WTC11 (cell line): ENCODE measurements around the gene PLIN4. TPM values are rescaled to one million over a fixed set of nuclear protein-coding genes. Genes with fewer than 3 reads are reported as not detected.

ENCODE experiments used
- ATAC-seq: fragments of 200-7000 bp; cut with Tn5 transposase; 2 replicates; pipeline ENCODE4 v1.10.0; 2021; ENCODE audit warnings: mild to moderate bottlenecking, moderate library complexity
- CTCF ChIA-PET: fragments of 300-600 bp; sonication (Branson Sonifier 250); formaldehyde crosslinking; loops from one replicate; lab custom pipeline; 2021; ENCODE audit warnings: antibody characterized with exemption; lab: Charles Lee
- POLR2A ChIA-PET: fragments of 350-600 bp; sonication (Branson Sonifier 250); formaldehyde crosslinking; loops from one replicate; lab custom pipeline; 2021; ENCODE audit warnings: antibody characterized with exemption; lab: Charles Lee
- DNase-seq: peaks from one replicate; pipeline ENCODE4 v3.0.0; 2021; ENCODE audit warnings: low spot score
- H3K27ac Mint-ChIP-seq: 2 replicates; pipeline ENCODE4 v1.8.0; 2021; ENCODE audit warnings: mixed read lengths
- H3K27me3 Mint-ChIP-seq: 2 replicates; pipeline ENCODE4 v1.8.0; 2021; ENCODE audit warnings: low read depth, mild to moderate bottlenecking, moderate library complexity, mixed read lengths
- H3K36me3 Mint-ChIP-seq: 2 replicates; pipeline ENCODE4 v1.8.0; 2021; ENCODE audit warnings: mixed read lengths
- H3K4me1 Mint-ChIP-seq: 2 replicates; pipeline ENCODE4 v1.8.0; 2022; ENCODE audit warnings: mixed read lengths
- H3K4me3 Mint-ChIP-seq: 2 replicates; pipeline ENCODE4 v1.8.0; 2021; ENCODE audit warnings: mild to moderate bottlenecking, moderate library complexity, mixed read lengths
- H3K9me3 Mint-ChIP-seq: 2 replicates; pipeline ENCODE4 v1.8.0; 2021; ENCODE audit warnings: mixed read lengths
- ESRRA ChIP-seq: sonication (generic); formaldehyde crosslinking; IDR thresholded peaks from 2 replicates; pipeline ENCODE4 v1.8.1; 2022; ENCODE audit warnings: mild to moderate bottlenecking, missing genetic modification reagents, borderline replicate concordance
- FOXK1 ChIP-seq: sonication (generic); formaldehyde crosslinking; IDR thresholded peaks from 2 replicates; pipeline ENCODE4 v1.8.0; 2022; ENCODE audit warnings: mild to moderate bottlenecking, moderate library complexity, missing genetic modification reagents
- JUN ChIP-seq: sonication (generic); formaldehyde crosslinking; IDR thresholded peaks from 2 replicates; pipeline ENCODE4 v1.8.0; 2023; ENCODE audit warnings: mild to moderate bottlenecking, missing genetic modification reagents
- NFATC4 ChIP-seq: fragments of 250-450 bp; sonication (Bioruptor Pico); IDR thresholded peaks from 2 replicates; pipeline ENCODE4 v1.9.0; 2021; ENCODE audit warnings: mild to moderate bottlenecking
- NFE2L1 ChIP-seq: sonication (generic); formaldehyde crosslinking; IDR thresholded peaks from 2 replicates; pipeline ENCODE4 v1.8.1; 2023; ENCODE audit warnings: missing genetic modification reagents
- NR1H2 ChIP-seq: sonication (generic); formaldehyde crosslinking; IDR thresholded peaks from 2 replicates; pipeline ENCODE4 v1.9.0; 2021; ENCODE audit warnings: mild to moderate bottlenecking, moderate library complexity, missing genetic modification reagents
- NR2C2 ChIP-seq: sonication (generic); formaldehyde crosslinking; IDR thresholded peaks from 2 replicates; pipeline ENCODE4 v1.8.0; 2022; ENCODE audit warnings: mild to moderate bottlenecking, missing genetic modification reagents
- NR3C1 ChIP-seq: sonication (generic); formaldehyde crosslinking; conservative IDR thresholded peaks from 2 replicates; pipeline ENCODE4 v1.8.1; 2023; ENCODE audit warnings: low read depth, mild to moderate bottlenecking, missing genetic modification reagents
- SMAD3 ChIP-seq: sonication (generic); formaldehyde crosslinking; IDR thresholded peaks from 2 replicates; pipeline ENCODE4 v1.8.0; 2022; ENCODE audit warnings: missing genetic modification reagents, mild to moderate bottlenecking, borderline replicate concordance
- SOX15 ChIP-seq: fragments of 250-450 bp; sonication (Bioruptor Pico); IDR thresholded peaks from 2 replicates; pipeline ENCODE4 v1.9.0; 2021; ENCODE audit warnings: mild to moderate bottlenecking
- SP1 ChIP-seq: sonication (generic); formaldehyde crosslinking; conservative IDR thresholded peaks from 2 replicates; pipeline ENCODE4 v1.8.1; 2022; ENCODE audit warnings: missing genetic modification reagents
- TEAD1 ChIP-seq: sonication (generic); formaldehyde crosslinking; IDR thresholded peaks from 2 replicates; pipeline ENCODE4 v1.8.0; 2022; ENCODE audit warnings: mild to moderate bottlenecking, missing genetic modification reagents
- TEAD4 ChIP-seq: sonication (generic); formaldehyde crosslinking; IDR thresholded peaks from 2 replicates; pipeline ENCODE4 v1.8.0; 2022; ENCODE audit warnings: mild to moderate bottlenecking, missing genetic modification reagents
- total RNA-seq: library from RNA; stranded (reverse); gene quantifications from 3 replicates; pipeline ENCODE4 v1.2.3, GENCODE V29; 2021
- TF ChIP-seq, protein P1 (sequence below): sonication (generic); formaldehyde crosslinking; IDR thresholded peaks from 2 replicates; pipeline ENCODE4 v1.8.0; 2022; ENCODE audit warnings: mild to moderate bottlenecking, missing genetic modification reagents
- TF ChIP-seq, protein P2 (sequence below): fragments of 250-450 bp; sonication (Bioruptor Pico); conservative IDR thresholded peaks from 2 replicates; pipeline ENCODE4 v1.9.0; 2021; ENCODE audit warnings: mild to moderate bottlenecking
- TF ChIP-seq, protein P3 (sequence below): fragments of 250-450 bp; sonication (Bioruptor Pico); IDR thresholded peaks from 2 replicates; pipeline ENCODE4 v1.9.0; 2021; ENCODE audit warnings: mild to moderate bottlenecking
- TF ChIP-seq, protein P4 (sequence below): sonication (generic); formaldehyde crosslinking; IDR thresholded peaks from 2 replicates; pipeline ENCODE4 v1.8.0; 2022; ENCODE audit warnings: missing genetic modification reagents

PLIN4 gene
- total RNA-seq, 1 experiment from 2014 or later = 0.35 TPM

DNA sequence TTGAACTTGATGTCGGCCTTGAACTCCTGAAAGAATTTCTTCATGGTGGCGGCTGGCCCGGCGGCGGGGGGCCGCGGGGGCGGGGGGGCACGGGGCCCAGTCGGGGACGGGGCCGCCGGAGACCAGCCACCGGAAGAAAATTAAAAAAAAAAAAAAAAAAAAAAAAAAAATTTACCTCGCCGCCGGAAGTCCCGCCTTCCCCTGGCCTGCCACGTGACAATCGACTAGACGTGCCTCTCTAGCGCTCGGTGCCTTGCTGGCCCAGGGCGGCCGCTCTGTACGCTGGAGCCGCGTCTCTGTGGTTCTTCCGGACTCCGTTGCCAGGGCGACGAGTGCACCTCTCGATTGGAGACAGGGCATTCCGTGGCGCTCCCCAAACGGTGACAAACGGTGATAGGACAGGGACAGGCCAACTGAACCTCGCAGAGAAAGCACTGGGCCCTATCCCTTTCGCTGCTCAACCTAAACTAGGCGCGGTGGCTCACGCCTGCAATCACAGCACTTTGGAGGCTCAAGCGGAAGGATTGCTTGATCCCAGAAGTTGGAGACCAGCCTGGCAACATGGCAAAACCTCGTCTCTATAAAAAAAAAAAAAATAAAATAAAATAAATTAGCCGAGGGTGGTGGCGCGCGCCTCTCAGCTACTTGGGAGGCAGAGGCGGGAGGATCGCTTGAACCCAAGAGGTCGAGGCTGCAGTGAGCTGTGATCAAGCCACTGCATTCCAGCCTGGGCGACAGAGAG, 60.5 kb downstream of the PLIN4 start, which contains the start of gene UBXN6 (continued):
- TF ChIP-seq NFATC4 (CRISPR knock-in tag) (no peak), TEAD1 (CRISPR knock-in tag) (peak; percentile 56; the same call in 1 of the 2 replicates), NR2C2 (CRISPR knock-in tag) (no peak)
- TF ChIP-seq, protein P1, sequence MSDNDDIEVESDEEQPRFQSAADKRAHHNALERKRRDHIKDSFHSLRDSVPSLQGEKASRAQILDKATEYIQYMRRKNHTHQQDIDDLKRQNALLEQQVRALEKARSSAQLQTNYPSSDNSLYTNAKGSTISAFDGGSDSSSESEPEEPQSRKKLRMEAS = peak; percentile 62; the same call in 1 of the 2 replicates
- TF ChIP-seq, protein P2, sequence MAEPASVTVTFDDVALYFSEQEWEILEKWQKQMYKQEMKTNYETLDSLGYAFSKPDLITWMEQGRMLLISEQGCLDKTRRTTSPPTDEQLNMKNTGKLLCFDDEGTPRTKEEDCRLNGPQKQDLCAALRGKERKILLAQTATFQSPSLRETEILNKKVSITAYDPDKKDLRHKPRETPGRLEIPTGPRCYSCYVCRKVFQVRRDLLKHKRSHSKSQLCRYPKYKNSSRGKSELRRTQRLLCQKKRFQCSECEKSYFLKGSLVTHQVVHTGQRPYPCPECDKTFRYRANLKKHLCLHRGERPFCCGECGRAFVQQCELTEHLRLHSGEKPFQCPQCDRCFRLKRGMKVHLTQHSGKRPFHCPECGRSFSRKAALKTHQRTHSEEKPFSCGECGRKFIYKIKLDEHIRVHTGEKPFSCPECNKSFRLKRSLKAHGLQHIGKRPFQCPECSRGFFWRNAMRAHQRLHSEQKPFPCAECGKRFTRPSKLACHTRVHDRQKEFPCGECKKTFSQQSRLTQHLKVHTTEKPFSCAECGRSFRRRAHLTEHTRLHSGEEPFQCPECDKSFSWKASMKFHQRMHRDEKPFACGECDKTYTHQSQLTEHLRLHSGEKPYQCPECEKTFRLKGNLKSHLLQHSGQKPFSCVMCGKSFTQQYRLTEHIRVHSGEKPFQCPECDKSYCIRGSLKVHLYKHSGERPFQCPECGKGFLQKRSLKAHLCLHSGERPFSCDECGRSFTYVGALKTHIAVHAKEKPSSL = no peak

DNA sequence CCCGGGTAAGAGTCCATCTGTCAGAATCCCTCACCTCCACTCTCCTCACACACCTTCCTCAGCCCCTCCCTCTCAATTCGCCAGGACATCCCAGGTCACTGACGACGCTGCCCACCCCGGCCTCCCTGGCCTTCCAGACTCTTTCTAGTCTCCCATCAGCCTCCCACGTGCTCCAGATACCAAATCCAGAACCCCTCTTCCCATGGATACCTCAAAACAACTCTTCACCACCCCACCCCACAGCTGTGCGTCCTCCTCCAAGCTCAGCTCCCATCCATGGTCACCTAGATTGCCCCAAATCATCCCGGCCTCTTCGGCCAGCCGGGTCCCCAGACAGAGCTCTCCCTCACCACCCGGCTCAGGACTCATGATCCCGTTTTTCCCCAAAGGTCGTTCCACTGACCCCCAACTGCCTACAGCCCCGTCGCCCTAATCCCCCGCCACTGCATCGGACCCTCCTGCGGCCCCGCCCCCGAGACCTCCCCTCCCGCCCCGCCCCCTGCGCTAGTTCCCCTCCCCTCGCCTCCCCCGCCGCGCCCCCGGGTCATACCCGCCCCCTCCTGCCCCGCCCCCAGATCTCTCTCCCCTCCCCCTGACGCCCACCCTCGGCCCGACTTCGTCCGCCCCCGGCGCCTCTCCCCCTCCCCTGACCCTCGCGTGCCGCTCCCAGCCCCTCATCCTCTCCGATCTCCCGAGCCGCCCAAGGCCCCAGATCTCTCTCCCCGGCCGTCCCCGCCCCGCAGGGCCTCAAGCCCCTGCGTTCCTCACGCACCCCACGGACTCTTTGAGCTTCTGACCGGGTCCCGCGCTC, 61.2 kb downstream of the PLIN4 start:
- TF ChIP-seq NR1H2 (CRISPR knock-in tag) (no peak), JUN (CRISPR knock-in tag) (no peak), NR3C1 (CRISPR knock-in tag) (no peak), FOXK1 (no peak), NFE2L1 (CRISPR knock-in tag) (no peak), TEAD4 (CRISPR knock-in tag) (no peak), SP1 (CRISPR knock-in tag) (no peak; the same call in 1 of the 2 replicates), SOX15 (CRISPR knock-in tag) (no peak), NFATC4 (CRISPR knock-in tag) (no peak)
- TF ChIP-seq, protein P3, sequence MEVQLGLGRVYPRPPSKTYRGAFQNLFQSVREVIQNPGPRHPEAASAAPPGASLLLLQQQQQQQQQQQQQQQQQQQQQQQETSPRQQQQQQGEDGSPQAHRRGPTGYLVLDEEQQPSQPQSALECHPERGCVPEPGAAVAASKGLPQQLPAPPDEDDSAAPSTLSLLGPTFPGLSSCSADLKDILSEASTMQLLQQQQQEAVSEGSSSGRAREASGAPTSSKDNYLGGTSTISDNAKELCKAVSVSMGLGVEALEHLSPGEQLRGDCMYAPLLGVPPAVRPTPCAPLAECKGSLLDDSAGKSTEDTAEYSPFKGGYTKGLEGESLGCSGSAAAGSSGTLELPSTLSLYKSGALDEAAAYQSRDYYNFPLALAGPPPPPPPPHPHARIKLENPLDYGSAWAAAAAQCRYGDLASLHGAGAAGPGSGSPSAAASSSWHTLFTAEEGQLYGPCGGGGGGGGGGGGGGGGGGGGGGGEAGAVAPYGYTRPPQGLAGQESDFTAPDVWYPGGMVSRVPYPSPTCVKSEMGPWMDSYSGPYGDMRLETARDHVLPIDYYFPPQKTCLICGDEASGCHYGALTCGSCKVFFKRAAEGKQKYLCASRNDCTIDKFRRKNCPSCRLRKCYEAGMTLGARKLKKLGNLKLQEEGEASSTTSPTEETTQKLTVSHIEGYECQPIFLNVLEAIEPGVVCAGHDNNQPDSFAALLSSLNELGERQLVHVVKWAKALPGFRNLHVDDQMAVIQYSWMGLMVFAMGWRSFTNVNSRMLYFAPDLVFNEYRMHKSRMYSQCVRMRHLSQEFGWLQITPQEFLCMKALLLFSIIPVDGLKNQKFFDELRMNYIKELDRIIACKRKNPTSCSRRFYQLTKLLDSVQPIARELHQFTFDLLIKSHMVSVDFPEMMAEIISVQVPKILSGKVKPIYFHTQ (CRISPR knock-in tag) = no peak
- TF ChIP-seq, all 79 proteins: peak for 0
- ATAC-seq (peak; percentile 56), DNase-seq (peak; percentile 72)
- Mint-ChIP-seq H3K36me3 (no peaks in the 10 kb centered on the region), H3K27ac (peak overlapping the region; percentile 81), H3K4me1 (peaks cover 9% of the 10 kb centered on the region), H3K4me3 (peak overlapping the region; percentile 93), H3K9me3 (no peaks in the 10 kb centered on the region), H3K27me3 (peaks cover 10% of the 10 kb centered on the region; the same call in 1 of the 2 replicates)
- POLR2A ChIA-PET = interaction anchor here (1.4 kb wide), 1 partner anchor 17 kb away, joined by 3 read pairs; no protein-coding TSS in a partner anchor
- CTCF ChIA-PET = interaction anchor here (0.5 to 1.4 kb wide), 5 partner anchors 10 to 1356 kb away, joined by 3 to 6 read pairs (median 4); no protein-coding TSS in a partner anchor

DNA sequence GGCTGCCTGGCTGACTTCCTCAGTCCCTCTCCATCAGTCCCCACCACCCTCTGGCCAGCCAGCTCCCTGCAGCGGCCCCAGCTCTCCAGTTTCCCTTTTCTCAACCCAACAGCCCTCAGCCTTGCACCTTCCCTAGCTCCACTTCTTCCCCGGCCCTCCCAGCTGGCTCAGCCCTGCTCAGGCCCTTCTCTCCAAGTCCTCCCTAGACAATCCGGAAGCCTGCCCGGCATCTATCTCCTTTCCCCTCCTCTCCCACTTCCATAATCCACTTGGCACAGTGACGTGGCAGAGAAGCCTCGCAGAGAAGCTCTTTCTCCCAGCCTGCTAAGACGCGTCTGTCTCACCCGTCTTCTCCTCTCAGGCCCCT, 61.8 kb downstream of the PLIN4 start:
- ATAC-seq (no peak), DNase-seq (no peak)
- no peak for TF ChIP-seq ESRRA (CRISPR knock-in tag)
- TF ChIP-seq SMAD3 (CRISPR knock-in tag) = no peak
- TF ChIP-seq, protein P4, sequence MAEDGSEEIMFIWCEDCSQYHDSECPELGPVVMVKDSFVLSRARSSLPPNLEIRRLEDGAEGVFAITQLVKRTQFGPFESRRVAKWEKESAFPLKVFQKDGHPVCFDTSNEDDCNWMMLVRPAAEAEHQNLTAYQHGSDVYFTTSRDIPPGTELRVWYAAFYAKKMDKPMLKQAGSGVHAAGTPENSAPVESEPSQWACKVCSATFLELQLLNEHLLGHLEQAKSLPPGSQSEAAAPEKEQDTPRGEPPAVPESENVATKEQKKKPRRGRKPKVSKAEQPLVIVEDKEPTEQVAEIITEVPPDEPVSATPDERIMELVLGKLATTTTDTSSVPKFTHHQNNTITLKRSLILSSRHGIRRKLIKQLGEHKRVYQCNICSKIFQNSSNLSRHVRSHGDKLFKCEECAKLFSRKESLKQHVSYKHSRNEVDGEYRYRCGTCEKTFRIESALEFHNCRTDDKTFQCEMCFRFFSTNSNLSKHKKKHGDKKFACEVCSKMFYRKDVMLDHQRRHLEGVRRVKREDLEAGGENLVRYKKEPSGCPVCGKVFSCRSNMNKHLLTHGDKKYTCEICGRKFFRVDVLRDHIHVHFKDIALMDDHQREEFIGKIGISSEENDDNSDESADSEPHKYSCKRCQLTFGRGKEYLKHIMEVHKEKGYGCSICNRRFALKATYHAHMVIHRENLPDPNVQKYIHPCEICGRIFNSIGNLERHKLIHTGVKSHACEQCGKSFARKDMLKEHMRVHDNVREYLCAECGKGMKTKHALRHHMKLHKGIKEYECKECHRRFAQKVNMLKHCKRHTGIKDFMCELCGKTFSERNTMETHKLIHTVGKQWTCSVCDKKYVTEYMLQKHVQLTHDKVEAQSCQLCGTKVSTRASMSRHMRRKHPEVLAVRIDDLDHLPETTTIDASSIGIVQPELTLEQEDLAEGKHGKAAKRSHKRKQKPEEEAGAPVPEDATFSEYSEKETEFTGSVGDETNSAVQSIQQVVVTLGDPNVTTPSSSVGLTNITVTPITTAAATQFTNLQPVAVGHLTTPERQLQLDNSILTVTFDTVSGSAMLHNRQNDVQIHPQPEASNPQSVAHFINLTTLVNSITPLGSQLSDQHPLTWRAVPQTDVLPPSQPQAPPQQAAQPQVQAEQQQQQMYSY (CRISPR knock-in tag) = no peak
- no peaks in the 10 kb centered on the region for H3K9me3 Mint-ChIP-seq
- peaks cover 9% of the 10 kb centered on the region; the same call in 1 of the 2 replicates for H3K27me3 Mint-ChIP-seq
- POLR2A ChIA-PET = interaction anchor here (0.7 to 1.4 kb wide), 2 partner anchors 12 to 18 kb away, joined by 3 read pairs; no protein-coding TSS in a partner anchor
- no peaks in the 10 kb centered on the region for H3K36me3 Mint-ChIP-seq
- H3K4me3 Mint-ChIP-seq = peak overlapping the region; percentile 93
- CTCF ChIA-PET = interaction anchor here (0.5 to 1.4 kb wide), 4 partner anchors 9 to 112 kb away, joined by 3 to 6 read pairs (median 4); no protein-coding TSS in a partner anchor
- H3K27ac Mint-ChIP-seq = peak overlapping the region; percentile 81
- H3K4me1 Mint-ChIP-seq = peaks cover 9% of the 10 kb centered on the region
